GM18873 (cell line): ENCODE results near the gene ATP6AP1.

ENCODE experiments used
- ATAC-seq: cut with Tn5 transposase; IDR thresholded peaks from one replicate; pipeline ENCODE4 v1.9.1; 2021; ENCODE audit warnings: mild to moderate bottlenecking, moderate library complexity, moderate number of reproducible peaks; ENCODE audit not compliant: unreplicated experiment, low FRiP score

ATP6AP1 gene

DNA sequence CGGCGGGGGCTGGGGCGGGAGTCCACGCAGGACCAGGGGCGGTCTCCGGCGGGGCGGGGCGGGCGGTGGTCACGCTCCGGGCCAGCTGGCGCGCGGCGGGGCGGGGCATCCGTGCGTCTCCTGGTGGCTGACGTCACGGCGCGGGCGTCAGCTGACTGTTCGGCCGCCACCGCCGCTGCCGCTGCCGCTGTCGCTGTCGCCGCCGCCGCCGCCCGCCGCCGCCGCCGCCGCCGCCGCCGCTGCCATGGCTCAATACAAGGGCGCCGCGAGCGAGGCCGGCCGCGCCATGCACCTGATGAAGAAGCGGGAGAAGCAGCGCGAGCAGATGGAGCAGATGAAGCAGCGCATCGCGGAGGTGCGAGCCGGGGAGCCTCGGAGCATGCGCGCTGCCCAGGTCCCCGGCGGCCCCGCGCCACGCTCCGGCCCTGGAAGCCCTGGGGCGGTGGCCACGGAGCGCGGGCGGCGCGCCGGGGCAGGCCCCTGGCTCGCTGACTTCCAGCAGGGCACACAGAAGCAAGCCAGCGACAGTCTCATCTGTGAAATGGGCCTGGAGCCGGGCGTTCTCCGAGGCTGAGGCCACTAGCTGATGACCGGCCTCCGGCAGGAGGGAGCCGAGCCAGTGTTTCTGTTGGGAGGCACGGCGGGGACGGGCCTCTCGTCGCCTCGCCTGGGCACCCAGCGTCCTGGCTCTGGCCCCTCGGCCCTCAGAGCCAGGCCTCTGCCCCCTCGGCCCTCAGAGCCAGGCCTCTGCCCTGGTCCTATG, 15.7 kb downstream of the ATP6AP1 start, which contains the start of gene FAM50A:
Gene FAM50A (plus strand): TSS at position 150 of the 763 bp plus-strand sequence. CDS start 95 bp downstream, at position 245.
- no peak for ATAC-seq

DNA sequence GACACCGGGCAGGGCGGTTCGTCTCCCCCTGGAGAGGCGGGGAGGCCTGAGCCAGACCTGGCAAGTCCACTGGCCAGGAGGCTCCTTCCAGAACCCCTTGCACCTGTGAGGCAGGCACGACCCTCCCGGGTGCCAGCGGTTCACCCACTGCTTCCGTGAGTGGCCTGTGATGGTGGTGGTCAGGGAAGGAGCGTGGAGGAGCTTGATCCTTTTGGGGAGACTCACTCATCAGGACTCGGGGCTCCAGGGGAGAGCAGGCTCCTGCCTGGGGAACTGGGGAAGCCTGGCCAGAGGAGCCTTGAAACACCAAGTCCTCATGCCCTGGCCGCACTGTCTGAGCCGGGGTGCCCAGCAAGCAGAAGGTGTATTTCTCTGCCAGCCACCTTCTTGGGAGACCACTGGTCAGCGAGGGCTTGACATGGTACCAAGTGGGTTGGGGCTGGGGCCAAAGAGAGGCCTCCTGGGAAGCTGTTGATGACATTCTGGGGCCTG, 16.3 kb downstream of the ATP6AP1 start:
- ATAC-seq, result no peak

DNA sequence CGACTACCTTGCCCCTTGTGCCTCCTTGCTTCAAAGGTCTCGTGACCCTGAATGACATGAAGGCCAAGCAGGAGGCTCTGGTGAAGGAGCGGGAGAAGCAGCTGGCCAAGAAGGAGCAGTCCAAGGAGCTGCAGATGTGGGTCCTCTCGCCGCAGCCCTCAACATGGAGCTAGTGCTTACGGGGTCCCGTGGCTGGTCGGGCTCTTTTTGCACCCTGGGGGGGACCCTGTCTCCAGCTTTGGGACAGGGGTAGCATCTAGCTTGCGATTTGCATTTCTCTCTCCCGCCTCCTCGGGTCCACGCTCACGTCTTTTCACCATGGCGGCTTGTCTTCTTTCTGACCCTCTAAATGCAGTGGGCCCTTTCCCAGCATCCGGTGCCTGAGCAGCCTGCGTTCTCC, 17.3 kb downstream of the ATP6AP1 start:
- no peak for ATAC-seq

DNA sequence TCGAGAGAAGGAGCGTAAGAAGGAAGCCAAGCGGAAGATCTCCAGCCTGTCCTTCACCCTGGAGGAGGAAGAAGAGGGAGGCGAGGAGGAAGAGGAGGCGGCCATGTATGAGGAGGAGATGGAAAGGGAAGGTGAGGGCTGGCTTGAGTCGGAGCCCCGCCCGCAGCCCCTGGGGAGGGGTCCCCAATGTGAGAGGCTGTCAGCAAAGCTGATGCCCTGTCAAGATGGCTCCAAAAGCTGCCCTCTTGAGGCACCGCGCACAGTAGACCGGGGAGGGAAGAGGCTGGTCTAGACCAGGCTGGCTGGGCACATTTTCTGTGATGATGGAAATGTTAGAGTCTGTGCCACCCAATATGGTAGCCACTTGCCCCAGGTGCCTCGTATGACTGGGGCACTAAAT, 18.0 kb downstream of the ATP6AP1 start:
- no peak for ATAC-seq

DNA sequence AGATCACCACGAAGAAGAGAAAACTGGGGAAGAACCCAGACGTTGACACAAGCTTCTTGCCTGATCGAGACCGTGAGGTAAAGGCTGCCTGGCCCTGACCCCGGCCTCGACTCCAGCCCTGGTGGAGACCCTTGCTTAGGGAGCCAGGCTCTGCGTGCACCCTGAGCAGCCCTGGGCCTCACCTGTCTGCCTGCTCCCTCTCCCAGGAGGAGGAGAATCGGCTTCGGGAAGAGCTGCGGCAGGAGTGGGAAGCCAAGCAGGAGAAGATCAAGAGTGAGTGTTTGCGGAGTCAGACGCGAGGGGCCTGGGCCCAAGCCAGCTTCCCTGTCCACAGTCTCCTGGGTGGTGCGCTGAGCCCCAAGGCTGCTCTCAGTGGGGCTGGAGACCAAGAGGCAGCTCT, 20.0 kb downstream of the ATP6AP1 start:
- ATAC-seq, result no peak

DNA sequence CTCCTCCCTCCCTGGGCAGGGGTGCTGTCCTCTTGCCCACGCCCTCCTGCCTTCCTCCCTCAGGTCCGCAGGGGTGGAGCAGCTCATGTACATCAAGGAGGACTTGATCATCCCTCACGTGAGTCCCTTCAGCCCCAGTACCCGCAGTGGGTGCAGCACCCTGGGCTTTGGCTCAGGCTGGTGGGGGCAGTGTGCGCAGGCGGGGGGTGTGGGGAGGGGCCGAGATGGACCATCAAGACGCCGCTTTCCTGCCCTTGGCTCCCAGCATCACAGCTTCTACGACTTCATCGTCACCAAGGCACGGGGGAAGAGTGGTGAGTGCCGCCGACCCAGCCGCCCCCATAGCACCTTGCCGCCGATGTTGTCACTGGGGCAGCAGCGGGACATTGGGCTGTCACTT, 21.1 kb downstream of the ATP6AP1 start:
- ATAC-seq, result no peak

DNA sequence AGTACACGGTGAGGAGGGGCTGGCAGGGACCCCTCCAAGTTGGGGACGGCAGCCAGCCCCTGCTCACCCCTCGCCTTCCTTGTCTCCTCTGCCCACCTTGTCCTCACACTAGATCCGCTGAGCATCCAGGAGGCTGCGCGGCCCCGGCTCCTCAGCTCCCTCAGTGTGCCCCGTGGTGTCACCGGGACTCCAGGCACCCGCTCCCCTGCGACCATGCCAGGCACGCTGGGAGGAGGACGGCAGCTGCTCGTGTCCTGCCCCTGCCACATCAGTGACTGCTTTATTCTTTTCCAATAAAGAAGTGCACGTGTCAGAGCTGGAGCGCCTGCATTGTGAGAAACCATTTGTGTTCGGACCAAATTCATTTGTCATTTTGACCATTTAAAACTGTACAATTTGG, 21.8 kb downstream of the ATP6AP1 start:
- ATAC-seq, result no peak

DNA sequence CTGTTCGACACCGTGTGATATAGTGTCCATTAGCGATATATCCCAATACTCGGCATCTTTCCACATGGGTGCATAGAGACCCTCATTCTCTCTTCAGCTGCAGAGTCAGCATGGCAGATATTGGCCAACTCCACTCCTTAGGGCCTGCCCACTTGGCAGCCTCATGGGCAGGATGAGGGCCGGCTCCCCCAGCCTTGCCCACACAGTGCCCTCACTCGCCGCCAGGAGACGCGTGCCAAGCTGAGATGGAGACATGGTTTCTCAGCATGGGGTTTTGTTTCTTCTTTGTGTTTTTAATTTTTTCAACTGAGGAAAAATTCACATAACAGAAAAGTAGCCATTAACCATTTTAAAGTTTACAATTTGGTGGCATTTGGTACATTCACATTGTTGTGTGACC, 24.3 kb downstream of the ATP6AP1 start:
- ATAC-seq, result no peak

DNA sequence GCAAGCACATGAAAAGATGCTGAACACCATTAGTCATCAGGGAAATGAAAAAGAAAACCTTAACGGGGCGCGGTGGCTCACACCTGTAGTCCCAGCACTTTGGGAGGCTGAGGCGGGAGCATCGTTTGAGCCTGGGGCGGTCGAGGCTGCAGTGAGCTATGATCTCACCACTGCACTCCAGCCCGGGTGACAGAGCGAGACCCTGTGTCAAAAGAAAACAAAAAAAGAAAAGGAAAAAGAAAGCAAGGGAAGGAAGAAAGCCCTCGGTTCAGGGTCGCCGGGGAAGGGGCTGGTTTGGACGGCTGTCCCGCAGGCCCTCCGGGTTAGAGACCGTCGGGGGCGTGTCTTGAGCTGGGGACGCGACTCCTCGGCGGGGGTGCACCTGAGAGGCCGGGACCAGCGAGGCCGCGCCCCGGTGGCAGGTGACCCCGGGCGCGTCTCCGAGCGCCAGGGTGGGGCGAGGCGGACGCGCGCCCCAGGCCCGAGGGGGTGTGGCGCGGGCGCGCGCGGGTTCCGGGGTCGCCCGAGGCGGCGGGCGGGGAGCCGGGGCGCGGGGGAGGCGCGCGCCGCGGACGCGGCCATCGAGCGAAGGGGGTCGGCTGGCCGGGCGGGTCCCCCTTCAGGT, 29.1 kb downstream of the ATP6AP1 start:
- ATAC-seq, result no peak

DNA sequence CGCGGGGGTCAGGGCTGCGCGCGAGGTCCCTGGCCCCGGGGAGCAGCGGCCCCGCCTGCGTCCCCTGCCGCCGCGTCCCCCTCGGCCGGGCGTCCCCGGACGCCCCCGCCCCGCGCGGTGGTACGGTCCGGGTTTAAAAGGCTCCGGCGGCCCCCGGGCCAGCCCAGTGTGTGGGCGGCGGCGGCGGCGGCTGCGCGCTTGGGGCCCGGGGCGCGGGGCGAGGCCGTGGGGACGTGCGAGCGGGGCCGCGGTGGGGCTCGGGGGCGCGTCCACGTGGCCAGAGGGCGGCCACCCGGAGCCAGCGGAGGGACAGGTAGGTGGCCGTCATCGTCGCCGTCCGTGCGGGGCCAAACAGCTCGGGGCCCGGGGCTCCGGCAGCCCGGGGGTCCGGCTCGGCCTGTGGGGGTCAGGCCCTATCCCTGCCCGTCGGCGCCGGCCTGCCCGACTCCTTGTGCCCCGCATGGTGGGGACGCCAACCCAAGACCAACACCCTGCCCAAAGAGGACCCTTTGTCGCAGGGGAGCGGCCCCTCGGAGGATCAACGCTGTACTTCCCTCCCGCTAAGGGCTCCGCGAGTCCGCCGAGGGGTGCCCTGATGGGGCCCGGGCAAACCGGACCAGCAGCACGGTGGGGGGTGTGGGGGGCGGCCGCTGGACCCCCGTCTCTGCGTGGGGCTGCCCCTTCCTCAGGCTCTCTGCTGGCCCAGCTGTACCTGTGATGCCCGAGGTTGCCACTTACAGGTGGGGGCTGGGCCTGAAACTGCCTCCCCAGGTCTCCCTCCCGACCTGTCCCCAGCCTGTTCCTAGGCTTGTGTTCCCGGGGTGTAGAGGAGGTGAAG, 29.9 kb downstream of the ATP6AP1 start, which contains the start of gene PLXNA3:
Gene PLXNA3 (plus strand): TSS at position 166 of the 838 bp plus-strand sequence. CDS start 1,903 bp downstream, outside the sequence.
- no peak for ATAC-seq

DNA sequence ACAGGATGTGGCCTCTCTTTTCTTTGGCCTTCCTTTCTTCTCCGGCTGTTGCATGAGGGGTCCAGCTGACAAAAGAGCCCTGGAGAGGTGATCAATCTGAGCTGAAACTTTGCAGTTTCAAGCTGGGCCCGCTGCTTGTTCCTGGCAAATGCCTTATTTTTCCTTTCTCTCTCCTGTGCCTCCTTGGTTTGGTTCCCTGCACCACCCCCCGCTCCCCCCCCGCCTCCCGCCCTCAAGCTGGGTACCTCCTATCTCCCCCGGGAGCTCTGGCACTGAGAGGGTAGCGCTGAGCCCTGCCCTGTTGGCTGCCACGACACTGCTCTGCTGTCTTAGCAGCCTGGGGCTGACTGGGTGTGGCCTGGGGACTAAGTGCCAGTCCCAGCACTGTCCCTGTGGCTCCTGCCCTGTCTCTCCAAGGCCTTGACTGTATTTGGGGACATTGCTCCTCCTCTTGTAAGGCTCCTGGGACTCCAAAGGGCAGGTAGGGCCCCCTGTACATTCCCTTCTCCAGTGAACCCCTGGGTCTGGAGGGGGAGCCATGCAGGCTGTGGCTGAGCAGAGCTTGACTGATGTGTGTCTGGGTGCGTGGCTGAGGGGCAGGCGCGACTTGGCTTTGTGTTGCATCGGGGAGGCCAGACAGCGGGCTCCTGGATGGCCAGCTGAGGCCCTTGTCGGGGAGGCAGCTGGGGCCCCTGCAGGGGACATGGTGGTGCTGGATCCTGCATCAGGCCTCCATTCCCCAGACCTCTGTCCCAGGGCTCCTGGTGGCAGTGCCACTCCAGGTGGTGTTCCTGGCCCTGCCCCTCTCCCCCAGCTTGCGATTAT, 30.7 kb downstream of the ATP6AP1 start:
- ATAC-seq, result no peak

DNA sequence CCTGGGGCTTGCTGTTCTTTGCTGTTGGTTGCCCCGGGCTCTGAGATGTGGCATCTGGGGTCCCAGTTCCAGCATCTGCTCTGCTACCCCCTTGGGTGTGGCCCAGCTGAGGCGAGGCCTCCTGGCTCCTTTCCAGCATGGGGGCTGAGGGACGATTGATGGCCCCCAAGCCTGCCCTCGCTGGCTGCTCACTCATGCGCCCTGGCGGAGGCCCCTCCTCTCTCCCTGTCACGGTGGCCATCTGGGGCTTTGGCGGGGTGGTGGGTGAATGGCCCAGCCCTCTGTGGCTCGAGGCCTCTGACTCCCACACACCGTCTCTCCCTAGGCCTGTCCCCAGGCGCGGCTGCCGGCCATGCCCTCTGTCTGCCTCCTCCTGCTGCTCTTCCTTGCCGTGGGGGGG, 31.4 kb downstream of the ATP6AP1 start:
- no peak for ATAC-seq

DNA sequence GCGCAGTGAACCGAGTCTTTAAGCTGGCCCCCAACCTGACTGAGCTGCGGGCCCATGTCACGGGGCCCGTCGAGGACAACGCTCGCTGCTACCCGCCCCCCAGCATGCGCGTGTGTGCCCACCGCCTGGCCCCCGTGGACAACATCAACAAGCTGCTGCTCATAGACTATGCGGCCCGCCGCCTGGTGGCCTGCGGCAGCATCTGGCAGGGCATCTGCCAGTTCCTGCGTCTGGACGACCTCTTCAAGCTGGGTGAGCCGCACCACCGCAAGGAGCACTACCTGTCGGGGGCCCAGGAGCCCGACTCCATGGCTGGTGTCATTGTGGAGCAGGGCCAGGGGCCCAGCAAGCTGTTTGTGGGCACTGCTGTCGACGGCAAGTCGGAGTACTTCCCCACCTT, 31.8 kb downstream of the ATP6AP1 start:
- no peak for ATAC-seq

DNA sequence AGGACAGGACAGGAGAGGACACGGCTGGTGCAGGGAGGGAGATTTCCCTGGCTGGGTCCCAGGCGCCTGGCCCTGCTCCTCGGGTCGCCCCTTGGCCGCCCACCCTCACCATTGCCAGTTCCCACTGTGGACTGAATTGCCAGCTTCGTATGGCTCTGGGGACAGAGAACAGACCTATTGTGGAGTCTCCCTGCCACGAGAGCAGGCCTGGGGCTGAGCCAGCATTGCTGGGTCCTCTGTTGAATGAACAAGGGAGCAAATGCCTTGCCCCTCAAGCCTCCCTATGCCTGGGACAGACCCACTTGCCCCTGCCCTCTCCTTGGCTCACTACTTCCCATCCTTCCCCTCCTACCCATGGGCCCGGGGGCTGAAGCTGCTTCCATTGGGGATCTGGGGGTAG, 33.9 kb downstream of the ATP6AP1 start:
- no peak for ATAC-seq

DNA sequence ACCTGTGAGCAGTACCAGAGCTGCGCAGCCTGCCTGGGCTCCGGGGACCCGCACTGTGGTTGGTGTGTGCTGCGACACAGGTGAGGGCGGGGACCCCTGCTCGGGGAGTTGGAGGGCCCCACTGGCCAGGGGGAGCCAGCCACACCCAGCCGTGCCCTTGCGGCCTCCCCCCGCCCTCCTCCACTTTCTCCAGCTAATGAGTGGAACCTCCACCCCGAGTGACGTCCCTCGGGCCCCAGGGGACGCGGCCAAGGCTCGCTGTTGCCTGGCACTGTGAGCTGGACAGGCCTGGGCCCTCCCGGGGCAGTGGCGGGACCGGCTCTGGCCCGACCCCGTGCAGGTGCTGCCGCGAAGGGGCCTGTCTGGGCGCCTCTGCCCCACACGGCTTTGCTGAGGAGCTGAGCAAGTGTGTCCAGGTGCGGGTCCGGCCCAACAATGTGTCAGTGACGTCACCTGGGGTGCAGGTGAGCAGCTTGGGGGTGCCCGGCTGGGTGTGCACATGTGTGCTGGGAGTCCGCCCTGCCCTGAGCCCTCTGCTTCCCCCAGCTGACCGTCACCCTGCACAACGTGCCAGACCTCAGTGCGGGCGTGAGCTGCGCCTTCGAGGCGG, 35.2 kb downstream of the ATP6AP1 start:
- ATAC-seq, result no peak

DNA sequence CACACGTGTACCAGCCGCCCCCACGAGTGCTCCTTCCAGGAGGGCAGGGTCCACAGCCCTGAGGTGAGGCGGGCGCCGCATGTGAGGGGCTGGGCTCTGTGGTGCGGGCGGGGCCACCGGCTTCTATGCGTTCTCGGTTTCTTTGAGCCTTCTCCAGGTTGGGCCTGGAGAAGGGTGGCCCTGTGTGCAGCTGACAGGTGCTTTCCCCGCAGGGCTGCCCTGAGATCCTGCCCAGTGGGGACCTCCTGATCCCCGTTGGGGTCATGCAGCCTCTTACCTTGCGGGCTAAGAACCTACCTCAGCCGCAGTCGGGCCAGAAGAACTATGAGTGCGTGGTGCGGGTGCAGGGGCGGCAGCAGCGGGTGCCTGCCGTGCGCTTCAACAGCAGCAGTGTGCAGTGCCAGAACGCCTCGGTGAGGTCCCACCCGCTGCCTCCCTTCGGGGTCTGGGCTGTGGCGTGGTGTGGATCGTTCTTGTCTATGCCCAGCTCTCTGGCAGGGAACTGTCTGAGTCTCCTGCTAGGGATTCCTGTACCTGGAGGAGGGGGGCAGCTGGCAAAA, 36.4 kb downstream of the ATP6AP1 start:
- no peak for ATAC-seq

DNA sequence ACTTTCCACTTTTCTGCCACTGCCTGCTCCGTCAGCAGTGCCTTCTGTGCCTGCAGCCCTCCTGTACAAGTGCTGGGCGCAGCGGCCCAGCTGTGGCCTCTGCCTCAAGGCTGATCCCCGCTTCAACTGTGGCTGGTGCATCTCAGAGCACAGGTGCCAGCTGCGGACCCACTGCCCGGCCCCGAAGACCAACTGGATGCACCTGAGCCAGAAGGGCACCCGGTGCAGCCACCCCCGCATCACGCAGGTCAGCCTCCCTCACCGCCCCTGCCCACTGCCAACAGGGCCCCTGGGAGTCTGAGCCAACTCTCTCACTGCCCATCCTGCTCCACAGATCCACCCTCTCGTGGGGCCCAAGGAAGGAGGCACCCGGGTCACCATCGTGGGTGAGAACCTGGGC, 37.1 kb downstream of the ATP6AP1 start:
- no peak for ATAC-seq

DNA sequence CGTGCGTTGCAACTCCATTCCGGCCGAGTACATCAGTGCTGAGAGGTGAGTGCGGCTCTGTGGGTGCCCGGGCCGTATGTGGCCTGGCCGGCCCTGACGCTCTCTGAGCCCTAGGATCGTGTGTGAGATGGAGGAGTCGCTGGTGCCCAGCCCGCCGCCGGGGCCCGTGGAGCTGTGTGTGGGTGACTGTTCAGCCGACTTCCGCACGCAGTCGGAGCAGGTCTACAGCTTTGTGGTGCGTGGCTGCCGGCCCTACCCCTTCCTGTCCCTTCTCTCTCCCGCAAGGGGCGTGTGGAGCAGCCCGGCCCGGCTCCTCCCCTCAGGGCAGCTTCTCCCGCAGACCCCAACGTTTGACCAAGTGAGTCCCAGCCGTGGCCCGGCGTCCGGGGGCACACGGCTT, 37.6 kb downstream of the ATP6AP1 start:
- ATAC-seq, result no peak

DNA sequence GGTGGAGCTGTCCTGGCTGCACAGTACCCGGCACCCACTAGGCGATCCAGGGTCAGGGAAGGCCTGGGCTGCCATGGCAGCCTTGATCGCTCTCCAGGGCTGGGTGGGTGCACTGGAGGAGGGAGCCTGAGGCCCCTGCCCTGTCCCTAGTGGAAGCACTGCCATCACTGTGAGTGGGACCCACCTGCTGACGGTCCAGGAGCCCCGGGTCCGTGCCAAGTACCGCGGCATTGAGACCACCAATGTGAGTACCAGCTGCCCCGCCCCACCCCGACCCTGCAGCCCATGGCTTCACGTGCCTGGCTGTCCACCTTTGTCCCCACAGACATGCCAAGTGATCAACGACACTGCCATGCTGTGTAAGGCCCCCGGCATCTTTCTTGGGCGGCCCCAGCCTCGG, 38.4 kb downstream of the ATP6AP1 start:
- ATAC-seq, result no peak
